NCI-H1092 (cell line): ENCODE measurements around the gene DNAAF1.
"Not testable (repeated sequence)": the region's sequence is repeated elsewhere in the genome, so short reads cannot be mapped to it uniquely, and the experiment has no call there.

ENCODE experiments used
- DNase-seq: peaks from one replicate; lab custom pipeline; 2025; lab: John Stamatoyannopoulos, UW

The DNAAF1 gene

GRCh38 chr16:84184775-84185174 lies 39.7 kb downstream of the DNAAF1 start:
- DNase-seq = no peak

- DNase-seq = peak; percentile 93
These were observed 41.8 kb downstream of the DNAAF1 start, which contains the start of gene TAF1C for GRCh38 chr16:84186685-84187437. Gene TAF1C, minus strand, starts transcription at chr16:84187057. Its CDS starts 2,069 bp downstream, at chr16:84184988.

- DNase-seq = no peak
These were observed 45.8 kb downstream of the DNAAF1 start, which contains the start of gene ADAD2 for GRCh38 chr16:84190731-84191388. Gene ADAD2, plus strand, starts transcription at chr16:84191157. Its CDS starts 74 bp downstream, at chr16:84191231.

GRCh38 chr16:84191466-84191865 lies 46.4 kb downstream of the DNAAF1 start:
- no peak for DNase-seq

GRCh38 chr16:84193480-84193879 lies 48.4 kb downstream of the DNAAF1 start:
- no peak for DNase-seq

GRCh38 chr16:84194018-84194417 lies 48.9 kb downstream of the DNAAF1 start:
- DNase-seq = no peak

GRCh38 chr16:84194470-84195200 lies 49.5 kb downstream of the DNAAF1 start:
- DNase-seq = peak; percentile 17

- no peak for DNase-seq
These were observed 50.3 kb downstream of the DNAAF1 start for GRCh38 chr16:84195201-84196093.

- no peak for DNase-seq
These were observed 51.0 kb downstream of the DNAAF1 start for GRCh38 chr16:84196101-84196500.

GRCh38 chr16:84196727-84197394 lies 51.8 kb downstream of the DNAAF1 start:
- DNase-seq = no peak

- DNase-seq = no peak
These were observed 52.5 kb downstream of the DNAAF1 start for GRCh38 chr16:84197466-84198128.

- no peak for DNase-seq
These were observed 53.3 kb downstream of the DNAAF1 start for GRCh38 chr16:84198401-84198800.

- DNase-seq = no peak
These were observed 54.0 kb downstream of the DNAAF1 start for GRCh38 chr16:84199097-84199496.

- no peak for DNase-seq
These were observed 54.8 kb downstream of the DNAAF1 start for GRCh38 chr16:84199861-84200260.

GRCh38 chr16:84204551-84204950 lies 59.4 kb downstream of the DNAAF1 start:
- DNase-seq = not testable (repeated sequence)

GRCh38 chr16:84205123-84205522 lies 60.0 kb downstream of the DNAAF1 start:
- not testable (repeated sequence) for DNase-seq

GRCh38 chr16:84205976-84206691 lies 61.0 kb downstream of the DNAAF1 start:
- no peak for DNase-seq

- DNase-seq = no peak
These were observed 62.1 kb downstream of the DNAAF1 start for GRCh38 chr16:84207251-84207650.

- no peak for DNase-seq
These were observed 62.8 kb downstream of the DNAAF1 start for GRCh38 chr16:84207879-84208278.

GRCh38 chr16:84209989-84210388 lies 64.9 kb downstream of the DNAAF1 start:
- DNase-seq = no peak
